ENCODE measurements around the gene SNAP29. TPM values are rescaled to one million over a fixed set of nuclear protein-coding genes. Genes with fewer than 3 reads are reported as not detected.

The SNAP29 gene
- polyA plus RNA-seq (2011; rRNA removed) (41.4 and 45.5 TPM in 2 replicates), polyA minus RNA-seq (2011; rRNA and poly(A)+ RNA removed) (19.5 and 20.0 TPM in 2 replicates)

DNA sequence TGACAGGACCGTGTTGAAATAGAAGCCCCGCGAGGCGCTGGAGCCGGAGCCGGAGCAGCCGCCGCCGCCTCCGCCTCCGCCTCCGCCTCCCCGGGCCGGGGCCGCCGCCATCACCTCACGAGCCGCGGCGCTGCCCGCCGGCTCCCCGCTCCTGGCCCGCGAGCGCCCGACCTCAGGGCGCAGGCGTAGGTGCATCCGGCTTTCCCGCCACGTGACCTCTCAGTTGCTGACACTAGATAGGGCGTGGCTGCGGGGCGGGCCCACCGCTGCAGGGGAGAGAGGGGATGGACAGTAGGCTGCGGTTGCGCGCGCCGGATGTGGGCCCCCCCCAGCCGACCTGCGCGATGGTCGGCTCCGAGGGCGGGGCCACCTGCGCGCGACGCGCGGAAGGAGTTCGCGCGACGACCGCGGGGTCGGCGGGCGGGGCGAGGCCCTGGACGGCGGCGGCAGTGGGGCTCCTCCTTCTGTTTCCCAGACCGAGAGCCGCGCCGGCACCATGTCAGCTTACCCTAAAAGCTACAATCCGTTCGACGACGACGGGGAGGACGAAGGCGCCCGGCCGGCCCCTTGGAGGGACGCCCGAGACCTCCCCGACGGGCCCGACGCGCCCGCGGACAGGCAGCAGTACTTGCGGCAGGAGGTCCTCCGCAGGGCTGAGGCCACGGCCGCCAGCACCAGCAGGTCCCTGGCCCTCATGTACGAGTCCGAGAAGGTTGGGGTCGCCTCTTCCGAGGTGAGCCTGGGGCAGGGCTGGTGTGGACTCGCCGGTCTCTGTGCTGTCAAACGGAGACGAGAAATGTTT, at the start of gene SNAP29, which contains the start of gene PI4KA:
SNAP29 (plus strand) TSS at position 393 of the 802 bp plus-strand sequence; CDS start at position 497, 104 bp downstream.
PI4KA (minus strand) TSS at position 197 of the 802 bp plus-strand sequence; CDS start at position 111, 86 bp downstream.
- Histone ChIP-seq H3K9me3 (ENCODE audit: control insufficient read depth, insufficient read depth, low read length) (no peaks in the 10 kb centered on the region), H3K27me3 (ENCODE audit: control insufficient read depth, insufficient read depth, low read length) (no peaks in the 10 kb centered on the region), H3K4me3 (ENCODE audit: low read depth, low read length) (peak within 1 kb of the TSS; percentile 92), H3K27ac (ENCODE audit: low read depth, low read length) (peak within 1 kb of the TSS; percentile 80)
- peak; percentile 94 for DNase-seq (ENCODE audit: low read depth, low spot score)
- ChIA-PET POLR2A (interaction anchor here (1.8 kb wide), 1 partner anchor 9 kb away, joined by 5 read pairs; no protein-coding TSS in a partner anchor), CTCF (interaction anchor here (0.6 kb wide), 1 partner anchor 34 kb away, joined by 6 read pairs; no protein-coding TSS in a partner anchor)
- TF ChIP-seq, protein P1, sequence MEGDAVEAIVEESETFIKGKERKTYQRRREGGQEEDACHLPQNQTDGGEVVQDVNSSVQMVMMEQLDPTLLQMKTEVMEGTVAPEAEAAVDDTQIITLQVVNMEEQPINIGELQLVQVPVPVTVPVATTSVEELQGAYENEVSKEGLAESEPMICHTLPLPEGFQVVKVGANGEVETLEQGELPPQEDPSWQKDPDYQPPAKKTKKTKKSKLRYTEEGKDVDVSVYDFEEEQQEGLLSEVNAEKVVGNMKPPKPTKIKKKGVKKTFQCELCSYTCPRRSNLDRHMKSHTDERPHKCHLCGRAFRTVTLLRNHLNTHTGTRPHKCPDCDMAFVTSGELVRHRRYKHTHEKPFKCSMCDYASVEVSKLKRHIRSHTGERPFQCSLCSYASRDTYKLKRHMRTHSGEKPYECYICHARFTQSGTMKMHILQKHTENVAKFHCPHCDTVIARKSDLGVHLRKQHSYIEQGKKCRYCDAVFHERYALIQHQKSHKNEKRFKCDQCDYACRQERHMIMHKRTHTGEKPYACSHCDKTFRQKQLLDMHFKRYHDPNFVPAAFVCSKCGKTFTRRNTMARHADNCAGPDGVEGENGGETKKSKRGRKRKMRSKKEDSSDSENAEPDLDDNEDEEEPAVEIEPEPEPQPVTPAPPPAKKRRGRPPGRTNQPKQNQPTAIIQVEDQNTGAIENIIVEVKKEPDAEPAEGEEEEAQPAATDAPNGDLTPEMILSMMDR (IDR thresholded peaks at IDR 0.05; ENCODE audit: low read depth, low read length), result no peak

DNA sequence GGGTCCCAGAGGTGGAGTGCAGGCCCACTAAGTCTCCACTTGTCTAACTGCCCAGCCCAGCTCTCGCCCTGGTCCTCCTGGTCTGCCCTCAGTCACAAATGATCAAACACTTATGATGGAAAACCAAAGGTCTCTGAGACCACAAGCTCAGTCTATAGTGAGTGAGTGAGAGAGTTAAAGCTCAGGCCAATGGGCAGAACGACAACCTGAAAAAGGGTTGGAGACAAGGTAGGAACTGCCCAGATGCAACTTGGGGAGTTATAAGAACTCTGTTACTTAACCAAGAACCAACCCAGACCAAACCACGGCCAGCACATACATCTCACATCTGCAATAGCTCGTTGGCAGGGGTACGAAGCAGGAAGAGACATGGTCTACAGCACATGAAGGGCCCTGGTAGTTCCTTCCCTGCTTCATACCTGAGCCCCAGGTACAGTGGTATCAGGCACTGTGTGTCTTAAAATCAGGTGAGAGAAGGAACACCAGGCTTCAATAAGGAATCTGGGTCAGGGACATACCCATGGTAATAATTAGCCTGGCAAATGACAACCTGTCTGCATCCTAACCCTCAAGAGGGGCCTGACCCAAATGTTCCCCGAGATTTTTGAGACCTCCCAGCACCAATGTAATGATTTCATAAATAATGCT, 49.1 kb upstream of the SNAP29 start:
- Histone ChIP-seq H3K9me3 (ENCODE audit: control insufficient read depth, insufficient read depth, low read length) (no peaks in the 10 kb centered on the region), H3K4me3 (ENCODE audit: low read depth, low read length) (no peak overlapping the region), H3K27me3 (ENCODE audit: control insufficient read depth, insufficient read depth, low read length) (no peaks in the 10 kb centered on the region), H3K27ac (ENCODE audit: low read depth, low read length) (no peak overlapping the region)
- CTCF ChIA-PET, result interaction anchor here (0.9 kb wide), 1 partner anchor 12 kb away, joined by 4 read pairs; no protein-coding TSS in a partner anchor
- DNase-seq (ENCODE audit: low read depth, low spot score), result no peak
- POLR2A ChIA-PET, result no interaction called here
- TF ChIP-seq, protein P1 (IDR thresholded peaks at IDR 0.05; ENCODE audit: low read depth, low read length), result no peak

DNA sequence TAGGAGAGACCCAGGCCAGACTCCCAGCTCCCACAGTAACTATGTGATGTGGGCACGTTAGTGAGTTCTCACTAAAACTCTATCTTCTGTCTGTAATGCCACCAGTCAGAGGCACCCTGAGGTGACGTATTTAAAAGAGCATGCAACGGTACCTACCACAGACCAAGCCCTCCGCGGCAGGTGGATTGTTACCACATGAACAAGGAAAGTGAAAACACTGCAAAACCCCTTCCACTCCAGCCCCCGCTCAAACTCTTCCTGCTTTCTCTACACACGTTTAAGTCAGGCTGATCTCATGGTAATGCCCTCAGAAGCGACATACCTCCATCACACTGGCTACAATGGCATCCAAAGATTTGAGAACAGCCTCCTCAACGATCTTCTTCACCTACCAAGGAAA, 48.2 kb upstream of the SNAP29 start:
- no peak for DNase-seq (ENCODE audit: low read depth, low spot score)
- no peaks in the 10 kb centered on the region for H3K27me3 ChIP-seq (ENCODE audit: control insufficient read depth, insufficient read depth, low read length)
- ChIA-PET POLR2A (no interaction called here), CTCF (no interaction called here)
- TF ChIP-seq, protein P1 (IDR thresholded peaks at IDR 0.05; ENCODE audit: low read depth, low read length), result no peak
- H3K9me3 ChIP-seq (ENCODE audit: control insufficient read depth, insufficient read depth, low read length), result no peaks in the 10 kb centered on the region
- no peak overlapping the region for H3K27ac ChIP-seq (ENCODE audit: low read depth, low read length)
- H3K4me3 ChIP-seq (ENCODE audit: low read depth, low read length), result no peak overlapping the region

DNA sequence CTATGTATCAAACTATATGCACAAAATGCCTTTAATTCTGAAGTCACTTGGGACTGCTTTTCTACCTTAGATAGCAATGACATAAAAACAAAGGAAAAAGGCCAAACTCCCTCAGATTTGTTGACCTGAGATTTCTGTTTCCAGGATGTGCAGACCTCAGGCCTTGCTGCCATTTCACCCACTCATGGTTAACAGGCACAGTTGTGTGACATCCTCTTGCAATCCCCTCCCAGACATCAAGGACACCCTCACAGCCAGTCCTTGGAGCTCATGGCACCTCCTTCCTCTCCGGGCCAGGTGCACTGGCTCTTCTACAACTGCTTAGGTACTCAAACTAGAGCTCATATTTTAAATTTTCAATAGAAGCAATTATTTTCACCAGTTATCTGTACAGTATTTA, 47.6 kb upstream of the SNAP29 start:
- TF ChIP-seq, protein P1 (IDR thresholded peaks at IDR 0.05; ENCODE audit: low read depth, low read length), result no peak
- H3K4me3 ChIP-seq (ENCODE audit: low read depth, low read length), result no peak overlapping the region
- ChIA-PET POLR2A (no interaction called here), CTCF (no interaction called here)
- H3K27ac ChIP-seq (ENCODE audit: low read depth, low read length), result no peak overlapping the region
- DNase-seq (ENCODE audit: low read depth, low spot score), result no peak
- no peaks in the 10 kb centered on the region for H3K27me3 ChIP-seq (ENCODE audit: control insufficient read depth, insufficient read depth, low read length)
- no peaks in the 10 kb centered on the region for H3K9me3 ChIP-seq (ENCODE audit: control insufficient read depth, insufficient read depth, low read length)

Data from AG04450 (cell line).